Measurements from ENCODE around the gene ETDB.
"Not testable (repeated sequence)": the region's sequence is repeated elsewhere in the genome, so short reads cannot be mapped to it uniquely, and the experiment has no call there.

Gene ETDB

DNA sequence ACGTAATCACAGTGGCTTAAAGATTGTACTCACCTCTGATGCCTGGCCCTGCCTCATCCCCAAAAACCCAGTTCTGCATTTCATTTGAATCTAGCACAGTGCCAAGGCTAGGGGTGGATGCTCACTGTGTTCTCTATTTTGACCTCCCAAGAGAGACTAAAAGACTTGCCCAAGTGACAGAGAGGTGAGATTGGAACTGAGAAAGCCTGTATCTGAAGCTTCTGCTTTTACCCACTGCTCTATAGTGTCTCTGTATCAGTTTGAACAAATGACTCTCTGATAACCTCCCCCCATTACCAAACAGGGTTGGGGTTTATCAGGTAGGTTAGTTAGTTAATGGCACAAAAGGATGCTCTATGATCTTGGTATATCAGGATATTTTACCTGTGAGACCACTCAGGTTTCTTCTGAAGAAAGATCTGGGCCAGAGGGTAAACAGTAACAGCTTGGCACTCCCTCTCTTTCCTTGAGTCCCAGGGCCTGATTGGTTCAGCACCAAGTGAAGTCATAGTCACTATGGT is at the start of gene ETDB:
TSS of gene ETDB (minus strand) at position 471 of the 521 bp plus-strand sequence. CDS start 1,265 bp downstream, outside the sequence.
- H3K36me3 ChIP-seq (ENCODE audit: insufficient read depth, low read length); H3K9me3 ChIP-seq (ENCODE audit: control insufficient read depth, insufficient read depth, low read length); H3K9ac ChIP-seq (ENCODE audit: low read depth, low read length); H3K4me1 ChIP-seq (ENCODE audit: insufficient read depth, low read length): not testable (repeated sequence)

DNA sequence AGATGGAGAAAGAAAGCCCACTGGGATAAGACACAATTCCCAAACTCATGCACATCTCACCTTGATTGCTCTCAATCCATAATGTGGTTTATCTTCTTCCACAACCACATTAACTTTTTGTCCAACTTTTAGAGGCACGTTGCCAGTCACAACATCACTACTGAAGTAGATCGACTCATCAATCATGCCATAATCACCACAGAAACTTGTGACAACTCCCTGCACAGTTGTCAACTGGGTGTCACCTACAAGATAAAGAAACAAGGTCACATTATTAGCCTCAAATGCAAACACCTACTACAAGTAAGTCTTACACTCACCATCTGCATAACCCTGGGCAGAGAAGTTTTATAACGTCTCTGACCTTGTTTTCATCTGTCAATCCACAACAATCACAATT is 49.2 kb upstream of the ETDB start:
- not testable (repeated sequence) for H3K9me3 ChIP-seq (ENCODE audit: control insufficient read depth, insufficient read depth, low read length); H3K36me3 ChIP-seq (ENCODE audit: insufficient read depth, low read length); H3K9ac ChIP-seq (ENCODE audit: low read depth, low read length); H3K4me1 ChIP-seq (ENCODE audit: insufficient read depth, low read length)

DNA sequence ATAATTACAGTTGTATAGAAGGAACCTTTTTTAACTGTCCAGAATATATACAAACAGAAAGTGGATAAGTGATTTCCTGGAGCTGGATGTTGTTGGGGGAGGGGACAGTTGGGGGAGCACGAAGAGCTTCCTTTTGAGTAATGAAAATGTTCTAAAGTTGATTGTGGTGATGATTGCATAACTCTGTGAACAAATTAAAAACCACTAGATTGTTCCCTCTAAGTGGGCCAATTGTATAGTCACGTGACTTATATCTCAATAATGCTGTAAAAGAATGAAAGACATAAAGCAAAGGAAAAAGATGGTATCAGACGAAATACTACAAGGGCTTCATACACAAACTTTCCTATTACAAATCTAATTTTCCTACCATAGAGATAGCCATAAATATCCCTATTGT is 48.2 kb upstream of the ETDB start:
- Histone ChIP-seq H3K36me3 (ENCODE audit: insufficient read depth, low read length) (no peaks in the 10 kb centered on the region), H3K9ac (ENCODE audit: low read depth, low read length) (no peak overlapping the region), H3K4me1 (ENCODE audit: insufficient read depth, low read length) (no peaks in the 10 kb centered on the region), H3K9me3 (ENCODE audit: control insufficient read depth, insufficient read depth, low read length) (no peaks in the 10 kb centered on the region)

- not testable (repeated sequence) for H3K9me3 ChIP-seq (ENCODE audit: control insufficient read depth, insufficient read depth, low read length); H3K36me3 ChIP-seq (ENCODE audit: insufficient read depth, low read length); H3K4me1 ChIP-seq (ENCODE audit: insufficient read depth, low read length); H3K9ac ChIP-seq (ENCODE audit: low read depth, low read length)
These were observed 34.4 kb upstream of the ETDB start for GRCh38 chrX:135154688-135155087.

DNA sequence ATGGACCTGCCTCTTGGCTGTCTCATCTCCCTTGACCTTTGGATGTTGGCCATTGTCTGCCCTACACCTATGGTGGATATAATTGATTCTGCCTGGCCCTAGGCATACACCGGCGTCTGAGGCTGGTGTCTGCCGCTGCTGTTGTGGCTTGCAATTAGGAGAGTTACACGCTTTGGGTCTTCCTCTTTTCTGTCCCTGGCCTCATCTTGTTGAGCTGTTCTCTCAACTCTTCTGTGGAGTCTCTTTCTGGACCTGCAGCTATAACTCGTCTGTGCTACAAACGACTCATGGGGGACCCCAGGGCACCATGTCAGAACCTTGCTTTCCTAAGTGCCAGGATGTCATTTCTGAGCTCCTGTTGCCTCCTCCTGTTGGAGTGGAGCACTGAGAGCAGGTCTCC is 5.8 kb upstream of the ETDB start:
- not testable (repeated sequence) for H3K36me3 ChIP-seq (ENCODE audit: insufficient read depth, low read length); H3K9me3 ChIP-seq (ENCODE audit: control insufficient read depth, insufficient read depth, low read length); H3K4me1 ChIP-seq (ENCODE audit: insufficient read depth, low read length); H3K9ac ChIP-seq (ENCODE audit: low read depth, low read length)

GRCh38 chrX:135116064-135116463 is 4.3 kb downstream of the ETDB start:
- not testable (repeated sequence) for H3K9ac ChIP-seq (ENCODE audit: low read depth, low read length); H3K4me1 ChIP-seq (ENCODE audit: insufficient read depth, low read length); H3K36me3 ChIP-seq (ENCODE audit: insufficient read depth, low read length); H3K9me3 ChIP-seq (ENCODE audit: control insufficient read depth, insufficient read depth, low read length)

- Histone ChIP-seq H3K9ac (ENCODE audit: low read depth, low read length) (no peak overlapping the region), H3K9me3 (ENCODE audit: control insufficient read depth, insufficient read depth, low read length) (no peaks in the 10 kb centered on the region), H3K4me1 (ENCODE audit: insufficient read depth, low read length) (peaks cover 3% of the 10 kb centered on the region; the same call in 1 of the 2 replicates), H3K36me3 (ENCODE audit: insufficient read depth, low read length) (no peaks in the 10 kb centered on the region)
These were observed 5.9 kb downstream of the ETDB start for GRCh38 chrX:135114392-135114791.

DNA sequence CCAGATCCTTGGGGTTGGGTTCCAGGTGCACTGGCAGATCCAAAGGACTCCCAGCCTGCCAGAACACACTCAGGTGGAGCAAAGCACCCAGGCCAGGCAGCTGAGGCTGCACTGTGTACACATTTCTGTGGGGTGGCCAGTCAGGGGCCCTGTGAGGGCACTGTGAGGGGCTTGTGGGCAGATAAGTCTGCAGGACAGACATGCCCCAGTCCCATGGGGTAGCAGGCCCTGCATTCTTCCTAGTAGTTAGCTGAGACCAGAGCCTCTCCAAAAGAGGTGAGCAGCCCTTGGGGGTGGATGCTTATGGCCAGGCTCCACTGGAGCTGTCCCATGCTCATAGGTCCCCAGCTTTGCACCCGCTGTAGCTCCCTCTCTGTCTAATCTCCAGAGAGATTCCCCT is 7.6 kb downstream of the ETDB start:
- peaks cover 3% of the 10 kb centered on the region; the same call in 1 of the 2 replicates for H3K4me1 ChIP-seq (ENCODE audit: insufficient read depth, low read length)
- no peaks in the 10 kb centered on the region for H3K36me3 ChIP-seq (ENCODE audit: insufficient read depth, low read length)
- no peaks in the 10 kb centered on the region for H3K9me3 ChIP-seq (ENCODE audit: control insufficient read depth, insufficient read depth, low read length)
- H3K9ac ChIP-seq (ENCODE audit: low read depth, low read length): no peak overlapping the region

DNA sequence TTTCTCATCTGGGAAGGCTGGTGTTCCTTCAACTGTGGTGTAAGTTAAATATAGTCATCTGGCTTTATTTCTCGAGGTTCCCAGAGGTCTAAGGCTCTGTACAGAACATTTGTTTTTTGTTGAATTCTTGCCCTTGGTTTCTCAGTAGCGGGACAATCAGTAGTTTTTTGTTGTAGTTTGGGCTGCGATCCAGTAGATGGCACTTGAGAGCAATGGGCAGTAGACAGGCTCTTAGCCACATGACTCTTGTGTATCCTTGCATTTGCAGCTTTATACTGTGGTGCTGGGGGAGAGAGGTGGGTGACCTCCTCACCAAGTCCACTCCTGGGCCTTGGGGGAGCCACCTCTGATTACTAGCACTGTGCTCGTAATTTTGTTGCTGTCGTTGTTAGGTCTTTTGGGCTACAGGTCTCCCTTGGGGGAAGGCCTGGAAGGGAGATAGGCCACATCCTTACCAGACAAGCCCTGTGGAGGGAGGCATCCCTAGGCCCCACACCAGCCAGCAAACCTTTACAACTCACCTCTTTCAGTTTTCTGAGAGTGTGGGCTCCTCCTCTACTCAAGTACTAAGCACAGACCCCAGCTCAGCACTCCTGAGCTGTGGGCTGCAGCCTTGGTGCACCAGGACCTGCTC is 8.1 kb downstream of the ETDB start:
- no peaks in the 10 kb centered on the region for H3K36me3 ChIP-seq (ENCODE audit: insufficient read depth, low read length)
- H3K4me1 ChIP-seq (ENCODE audit: insufficient read depth, low read length): peaks cover 3% of the 10 kb centered on the region; the same call in 1 of the 2 replicates
- H3K9me3 ChIP-seq (ENCODE audit: control insufficient read depth, insufficient read depth, low read length): no peaks in the 10 kb centered on the region
- H3K9ac ChIP-seq (ENCODE audit: low read depth, low read length): no peak overlapping the region

DNA sequence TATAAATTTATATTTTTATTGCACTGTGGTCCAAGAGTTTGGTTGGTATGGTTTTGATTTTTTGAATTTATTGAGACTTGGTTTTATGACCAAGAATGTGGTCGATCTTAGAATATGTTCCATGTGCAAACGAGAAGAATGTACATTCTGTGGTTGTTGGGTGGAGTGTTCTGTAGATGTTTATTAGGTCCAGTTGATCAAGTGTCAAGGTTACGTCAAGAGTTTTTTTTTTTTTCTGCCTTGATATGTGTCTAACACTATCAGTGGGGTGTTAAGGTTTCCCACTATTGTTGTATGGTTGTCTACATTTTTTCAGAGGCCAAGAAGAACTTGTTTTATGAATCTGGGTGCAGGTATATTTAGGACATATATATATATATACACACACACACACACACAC is 10.8 kb downstream of the ETDB start:
- Histone ChIP-seq H3K36me3 (ENCODE audit: insufficient read depth, low read length) (no peaks in the 10 kb centered on the region), H3K9me3 (ENCODE audit: control insufficient read depth, insufficient read depth, low read length) (no peaks in the 10 kb centered on the region), H3K4me1 (ENCODE audit: insufficient read depth, low read length) (peaks cover 1% of the 10 kb centered on the region; the same call in 1 of the 2 replicates), H3K9ac (ENCODE audit: low read depth, low read length) (no peak overlapping the region)

GRCh38 chrX:135099493-135099783 is 20.9 kb downstream of the ETDB start:
- Histone ChIP-seq H3K36me3 (ENCODE audit: insufficient read depth, low read length) (no peaks in the 10 kb centered on the region), H3K4me1 (ENCODE audit: insufficient read depth, low read length) (no peaks in the 10 kb centered on the region; the same call in 1 of the 2 replicates), H3K9me3 (ENCODE audit: control insufficient read depth, insufficient read depth, low read length) (no peaks in the 10 kb centered on the region), H3K9ac (ENCODE audit: low read depth, low read length) (no peak overlapping the region)

GRCh38 chrX:135097196-135097744 is 23.1 kb downstream of the ETDB start:
- not testable (repeated sequence) for H3K36me3 ChIP-seq (ENCODE audit: insufficient read depth, low read length); H3K4me1 ChIP-seq (ENCODE audit: insufficient read depth, low read length); H3K9me3 ChIP-seq (ENCODE audit: control insufficient read depth, insufficient read depth, low read length)
- H3K9ac ChIP-seq (ENCODE audit: low read depth, low read length): peak overlapping the region; percentile 57

DNA sequence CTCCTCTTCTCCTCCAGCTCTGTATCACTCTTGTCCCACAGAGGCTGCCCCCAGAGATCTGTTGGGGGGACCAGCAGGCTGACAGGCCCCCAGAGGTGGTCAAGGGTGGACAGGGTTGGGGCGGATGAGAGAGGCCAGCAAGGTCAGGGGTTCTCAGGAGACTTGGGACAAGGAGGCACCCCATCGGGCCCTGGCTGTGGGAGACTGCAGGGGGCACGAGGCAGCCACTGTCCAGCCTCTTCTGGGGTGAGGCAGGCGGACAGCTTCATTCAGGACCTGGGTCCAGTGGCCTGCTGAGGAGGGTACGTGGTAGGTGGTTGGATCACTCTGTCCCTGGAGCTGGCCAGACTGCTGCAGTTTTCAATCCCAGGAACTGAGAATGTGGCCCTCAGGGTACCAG is 24.6 kb downstream of the ETDB start:
- H3K36me3 ChIP-seq (ENCODE audit: insufficient read depth, low read length): no peaks in the 10 kb centered on the region
- H3K9ac ChIP-seq (ENCODE audit: low read depth, low read length): no peak overlapping the region
- H3K9me3 ChIP-seq (ENCODE audit: control insufficient read depth, insufficient read depth, low read length): peaks cover 4% of the 10 kb centered on the region; the same call in 1 of the 2 replicates
- no peaks in the 10 kb centered on the region; the same call in 1 of the 2 replicates for H3K4me1 ChIP-seq (ENCODE audit: insufficient read depth, low read length)

- Histone ChIP-seq H3K9me3 (ENCODE audit: control insufficient read depth, insufficient read depth, low read length) (peaks cover 4% of the 10 kb centered on the region; the same call in 1 of the 2 replicates), H3K36me3 (ENCODE audit: insufficient read depth, low read length) (no peaks in the 10 kb centered on the region), H3K9ac (ENCODE audit: low read depth, low read length) (no peak overlapping the region), H3K4me1 (ENCODE audit: insufficient read depth, low read length) (no peaks in the 10 kb centered on the region; the same call in 1 of the 2 replicates)
These were observed 25.6 kb downstream of the ETDB start for GRCh38 chrX:135094726-135095125.

DNA sequence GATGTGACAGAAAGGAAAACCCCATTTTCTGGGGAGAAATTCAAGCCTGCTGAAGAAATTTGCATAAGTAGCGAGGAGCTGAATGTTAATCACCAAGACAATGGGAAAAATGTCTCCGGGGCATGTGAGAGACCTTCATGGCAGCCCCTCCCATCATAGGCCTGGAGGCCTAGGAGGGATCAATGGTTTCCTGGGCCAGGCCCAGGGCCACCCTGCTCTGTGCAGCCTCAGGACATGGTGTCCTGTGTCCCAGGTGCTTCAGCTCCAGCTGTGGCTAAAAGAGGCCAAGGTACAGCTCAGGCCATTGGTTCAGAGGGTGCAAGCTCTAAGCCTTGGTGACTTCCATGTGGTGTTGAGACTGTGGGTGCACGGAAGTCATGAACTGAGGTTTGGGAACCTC is 31.2 kb downstream of the ETDB start:
- no peak overlapping the region for H3K9ac ChIP-seq (ENCODE audit: low read depth, low read length)
- H3K36me3 ChIP-seq (ENCODE audit: insufficient read depth, low read length): no peaks in the 10 kb centered on the region
- H3K9me3 ChIP-seq (ENCODE audit: control insufficient read depth, insufficient read depth, low read length): peaks cover 6% of the 10 kb centered on the region
- H3K4me1 ChIP-seq (ENCODE audit: insufficient read depth, low read length): no peaks in the 10 kb centered on the region

All from ES-I3 (cell line).